HepG2 (cell line): ENCODE measurements around the gene OGA. TPM values are rescaled to one million over a fixed set of nuclear protein-coding genes. Genes with fewer than 3 reads are reported as not detected.

Experiments
- ATAC-seq: fragments of 200-7000 bp; cut with Tn5 transposase; 3 replicates; pipeline ENCODE4 v1.9.1; 2020; ENCODE audit warnings: mild to moderate bottlenecking, moderate library complexity
- BruUV-seq: library from RNA; stranded (reverse); fragments of 400-500 nt; replicated peaks from 2 replicates; lab custom pipeline; 2021; lab: Mats Ljungman, UMichigan
- CTCF ChIA-PET: fragments of 300-600 bp; formaldehyde crosslinking; extraction: SDS; loops from one replicate; lab custom pipeline; 2021; ENCODE audit warnings: low total read pairs, inconsistent platforms, low intra/inter-chr PET ratio; lab: Yijun Ruan, JAX
- POLR2A ChIA-PET: fragments of 350-600 bp; sonication (Branson Sonifier 250); formaldehyde crosslinking; loops from one replicate; lab custom pipeline; 2020; ENCODE audit warnings: antibody characterized with exemption, inconsistent platforms; lab: Yijun Ruan, JAX
- DNase-seq: peaks from one replicate; pipeline ENCODE4 v3.0.0-alpha.2; 2015; ENCODE audit warnings: low spot score
- FAIRE-seq: peaks from 3 replicates; lab custom pipeline; 2011; peaks lifted over from hg19 to GRCh38; lab: Jason Lieb, UNC
- H2AFZ ChIP-seq: one replicate; pipeline ENCODE4 v1.6.1; 2011; ENCODE audit warnings: low read length, inconsistent platforms
- H3K27ac ChIP-seq: fragments of 300-600 bp; 3 replicates; pipeline ENCODE4 v1.8.0; 2011; ENCODE audit warnings: mixed run types, mild to moderate bottlenecking, mixed read lengths, low read length, inconsistent platforms; ENCODE audit not compliant: insufficient read depth; ENCODE audit errors: extremely low read length
- H3K27me3 ChIP-seq, 2 experiments: fragments of 200-600 bp in 1 of 2; 2 replicates in 1 of 2; 3 replicates in 1 of 2; pipeline versions ENCODE4 v1.6.0 to v1.8.0; 2011; ENCODE audit warnings: low read length in 2 of 2, mild to moderate bottlenecking in 2 of 2, moderate library complexity in 2 of 2, inconsistent platforms in 1 of 2; ENCODE audit not compliant: insufficient read depth in 2 of 2, control insufficient read depth in 1 of 2
- H3K36me3 ChIP-seq, 2 experiments: fragments of 200-600 bp in 1 of 2; replicated peaks in 1 of 2; 2 replicates in 1 of 2; 3 replicates in 1 of 2; pipeline versions ENCODE4 v1.5.1 to v1.8.0; 2011; ENCODE audit warnings: low read length in 2 of 2, inconsistent platforms in 1 of 2; ENCODE audit not compliant: insufficient read depth in 2 of 2, control insufficient read depth in 1 of 2
- H3K4me1 ChIP-seq: 2 replicates; pipeline ENCODE4 v1.5.1; 2012; ENCODE audit warnings: low read length, inconsistent platforms; ENCODE audit not compliant: insufficient read depth
- H3K4me2 ChIP-seq: 2 replicates; pipeline ENCODE4 v1.6.0; 2011; ENCODE audit warnings: low read depth, low read length, inconsistent platforms
- H3K4me3 ChIP-seq, 3 experiments: fragments of 200-600 bp in 1 of 3; sonication (generic), shearing (Covaris generic) in 1 of 3; replicated peaks in 1 of 3; 2 replicates each; pipeline ENCODE4 v1.5.1; 2011 to 2016; ENCODE audit warnings: low read length in 3 of 3, inconsistent platforms in 2 of 3, low read depth in 2 of 3, mild to moderate bottlenecking in 2 of 3, control low read depth in 1 of 3, mixed read lengths in 1 of 3; ENCODE audit not compliant: insufficient read depth in 1 of 3
- H3K79me2 ChIP-seq: one replicate; pipeline ENCODE4 v1.6.1; 2011; ENCODE audit warnings: low read length, inconsistent platforms; ENCODE audit not compliant: insufficient read depth
- H3K9ac ChIP-seq: 2 replicates; pipeline ENCODE4 v1.6.0; 2011; ENCODE audit warnings: mild to moderate bottlenecking, low read depth, low read length, inconsistent platforms; ENCODE audit not compliant: insufficient read depth
- H3K9me3 ChIP-seq: 2 replicates; pipeline ENCODE4 v1.5.1; 2012; ENCODE audit warnings: mild to moderate bottlenecking, low read length
- H4K20me1 ChIP-seq: 2 replicates; pipeline ENCODE4 v1.6.0; 2011; ENCODE audit warnings: inconsistent platforms, mild to moderate bottlenecking, low read length, moderate library complexity; ENCODE audit not compliant: insufficient read depth
- FOSL2 ChIP-seq: sonication (generic); formaldehyde crosslinking; IDR thresholded peaks from 2 replicates; pipeline ENCODE4 v1.4.0; 2020; ENCODE audit warnings: missing genetic modification reagents
- GFI1 ChIP-seq: sonication (generic); formaldehyde crosslinking; IDR thresholded peaks from 2 replicates; pipeline ENCODE4 v1.5.0; 2020; ENCODE audit warnings: missing genetic modification reagents, mild to moderate bottlenecking, borderline replicate concordance
- GTF3A ChIP-seq: sonication (generic); formaldehyde crosslinking; conservative IDR thresholded peaks from 2 replicates; pipeline ENCODE4 v1.4.0; 2020; ENCODE audit warnings: mild to moderate bottlenecking, missing genetic modification reagents
- IKZF1 ChIP-seq: fragments of 450-650 bp; IDR thresholded peaks from 2 replicates; pipeline ENCODE4 v1.7.1; 2016
- PAX8 ChIP-seq: sonication (generic); formaldehyde crosslinking; IDR thresholded peaks from 2 replicates; pipeline ENCODE4 v1.8.0; 2022; ENCODE audit warnings: mild to moderate bottlenecking, missing genetic modification reagents, borderline replicate concordance
- PRMT3 ChIP-seq: sonication (generic); formaldehyde crosslinking; IDR thresholded peaks from 2 replicates; pipeline ENCODE4 v1.8.1; 2022; ENCODE audit warnings: low read depth, mild to moderate bottlenecking, moderate library complexity, missing genetic modification reagents, borderline replicate concordance
- SSRP1 ChIP-seq: IDR thresholded peaks from 2 replicates; pipeline ENCODE4 v1.6.1; 2016; ENCODE audit warnings: control low read depth
- ZIK1 ChIP-seq: sonication (generic); formaldehyde crosslinking; IDR thresholded peaks from 2 replicates; pipeline ENCODE4 v1.5.0; 2020; ENCODE audit warnings: mild to moderate bottlenecking, low read depth, missing genetic modification reagents, borderline replicate concordance
- ZNF101 ChIP-seq: sonication (generic); formaldehyde crosslinking; IDR thresholded peaks from 2 replicates; pipeline ENCODE4 v1.4.0; 2020; ENCODE audit warnings: mild to moderate bottlenecking, low read depth, missing genetic modification reagents, borderline replicate concordance
- ZNF501 ChIP-seq: sonication (generic); formaldehyde crosslinking; IDR thresholded peaks from 2 replicates; pipeline ENCODE4 v1.5.1; 2020; ENCODE audit warnings: mild to moderate bottlenecking, moderate library complexity, missing genetic modification reagents
- ZNF510 ChIP-seq: sonication (generic); formaldehyde crosslinking; IDR thresholded peaks from 2 replicates; pipeline ENCODE4 v1.4.0; 2020; ENCODE audit warnings: low read depth, mild to moderate bottlenecking, missing genetic modification reagents
- ZNF549 ChIP-seq: sonication (generic); formaldehyde crosslinking; IDR thresholded peaks from 2 replicates; pipeline ENCODE4 v1.5.0; 2020; ENCODE audit warnings: missing genetic modification reagents
- ZNF652 ChIP-seq: IDR thresholded peaks from 2 replicates; pipeline ENCODE4 v1.6.1; 2016; ENCODE audit warnings: low read depth, borderline replicate concordance
- WGBS: methylation state at CpG from one replicate; pipeline ENCODE4 v1.1.6; 2017; ENCODE audit warnings: low lambda C conversion rate; 5-methylcytosine and 5-hydroxymethylcytosine counted together
- in situ Hi-C: cut with HindIII; loops from 2 replicates; pipeline ENCODE4 v1.10.0; 2017; ENCODE audit warnings: low pct_unique_long_range_greater_than_20kb; ENCODE audit not compliant: extremely low pct_ligation_motif_present
- intact Hi-C: fragments of 100-400 bp; cut with micrococcal nuclease; formaldehyde crosslinking; loops from one replicate; pipeline ENCODE4 v1.10.0; 2022; ENCODE audit not compliant: unreplicated experiment
- polyA plus RNA-seq, 8 experiments: library from polyadenylated mRNA; depleted of rRNA in 3 of 8; stranded (reverse) in 7 of 8; unstranded in 1 of 8; fragments of >200 nt; fragmentation: Illumina TruSeq in 4 of 8; extraction: Trizol in 4 of 8; gene quantifications; 2 replicates each; pipeline versions ENCODE4 v1.2.1 to v1.2.3, GENCODE V29; 2011 to 2016; ENCODE audit warnings: low read depth in 4 of 8, missing spikeins in 1 of 8, mixed read lengths in 1 of 8; ENCODE audit not compliant: insufficient read depth in 1 of 8
- total RNA-seq, 5 experiments: library from RNA; depleted of rRNA; stranded (reverse); fragments of >200 nt; fragmentation: Illumina TruSeq; extraction: Trizol; gene quantifications; 2 replicates each; pipeline ENCODE4 v1.2.3, GENCODE V29; 2016; ENCODE audit warnings: low read depth in 1 of 5
- TF ChIP-seq, protein P1 (sequence below): sonication (generic); formaldehyde crosslinking; IDR thresholded peaks from 2 replicates; pipeline ENCODE4 v1.5.0; 2020; ENCODE audit warnings: mild to moderate bottlenecking, missing genetic modification reagents
- TF ChIP-seq, protein P2 (sequence below): sonication (generic); formaldehyde crosslinking; IDR thresholded peaks from 2 replicates; pipeline ENCODE4 v1.9.0; 2021; ENCODE audit warnings: missing genetic modification reagents, borderline replicate concordance
- TF ChIP-seq, protein P3 (sequence below): sonication (generic); formaldehyde crosslinking; IDR thresholded peaks from 2 replicates; pipeline ENCODE4 v1.8.0; 2022; ENCODE audit warnings: missing genetic modification reagents, mild to moderate bottlenecking, moderate library complexity, borderline replicate concordance

OGA gene
- total and polyA plus RNA-seq, 2 of the 13 experiments (the other 11 are each of a cell fraction or from before 2014, with no cell fraction given): 33.2 to 39.8 TPM

DNA sequence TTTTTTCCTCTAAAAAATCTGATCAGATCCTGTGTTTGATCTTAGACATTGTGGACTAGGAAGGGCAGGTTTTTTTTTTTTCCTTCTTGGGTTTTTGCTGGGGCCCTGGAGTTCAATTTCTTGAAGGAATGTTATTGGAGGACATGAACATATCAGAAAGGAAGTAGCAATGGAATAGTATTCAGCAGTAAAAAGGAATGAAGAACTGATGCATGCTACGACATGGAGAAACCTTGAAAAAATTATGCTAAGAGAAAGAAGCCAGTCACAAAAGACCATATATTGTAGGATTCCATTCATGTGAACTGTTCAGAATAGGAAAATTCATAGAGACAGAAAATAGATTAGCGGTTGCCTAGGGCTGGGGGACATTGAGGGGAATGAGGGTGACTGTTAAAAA, 76.3 kb downstream of the OGA start:
- BruUV-seq: no TSS peak

More for the DNA sequence above, 76.3 kb downstream of the OGA start:
- Histone ChIP-seq H3K4me2 (no peak overlapping the region), H2AFZ (no peak overlapping the region), H3K4me1 (peaks cover 12% of the 10 kb centered on the region), H3K79me2 (no peaks in the 10 kb centered on the region), H3K4me3 (no peak overlapping the region), H4K20me1 (no peaks in the 10 kb centered on the region), H3K9ac (no peak overlapping the region), H3K36me3 (no peaks in the 10 kb centered on the region), H3K9me3 (no peaks in the 10 kb centered on the region), H3K27ac (no peak overlapping the region), H3K27me3 (peaks cover 0 to 3% of the 10 kb centered on the region in 2 experiments; a peak in 1 of 5 replicates)
- 41% methylated on average over 2 of the region's 2 CpGs for WGBS
- POLR2A ChIA-PET: no interaction called here
- no peak for FAIRE-seq
- CTCF ChIA-PET: no interaction called here
- in situ Hi-C loops: no loop called here
- no peak for DNase-seq
- TF ChIP-seq, protein P1, sequence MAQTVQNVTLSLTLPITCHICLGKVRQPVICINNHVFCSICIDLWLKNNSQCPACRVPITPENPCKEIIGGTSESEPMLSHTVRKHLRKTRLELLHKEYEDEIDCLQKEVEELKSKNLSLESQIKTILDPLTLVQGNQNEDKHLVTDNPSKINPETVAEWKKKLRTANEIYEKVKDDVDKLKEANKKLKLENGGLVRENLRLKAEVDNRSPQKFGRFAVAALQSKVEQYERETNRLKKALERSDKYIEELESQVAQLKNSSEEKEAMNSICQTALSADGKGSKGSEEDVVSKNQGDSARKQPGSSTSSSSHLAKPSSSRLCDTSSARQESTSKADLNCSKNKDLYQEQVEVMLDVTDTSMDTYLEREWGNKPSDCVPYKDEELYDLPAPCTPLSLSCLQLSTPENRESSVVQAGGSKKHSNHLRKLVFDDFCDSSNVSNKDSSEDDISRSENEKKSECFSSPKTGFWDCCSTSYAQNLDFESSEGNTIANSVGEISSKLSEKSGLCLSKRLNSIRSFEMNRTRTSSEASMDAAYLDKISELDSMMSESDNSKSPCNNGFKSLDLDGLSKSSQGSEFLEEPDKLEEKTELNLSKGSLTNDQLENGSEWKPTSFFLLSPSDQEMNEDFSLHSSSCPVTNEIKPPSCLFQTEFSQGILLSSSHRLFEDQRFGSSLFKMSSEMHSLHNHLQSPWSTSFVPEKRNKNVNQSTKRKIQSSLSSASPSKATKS (CRISPR knock-in tag): no peak
- TF ChIP-seq, protein P2, sequence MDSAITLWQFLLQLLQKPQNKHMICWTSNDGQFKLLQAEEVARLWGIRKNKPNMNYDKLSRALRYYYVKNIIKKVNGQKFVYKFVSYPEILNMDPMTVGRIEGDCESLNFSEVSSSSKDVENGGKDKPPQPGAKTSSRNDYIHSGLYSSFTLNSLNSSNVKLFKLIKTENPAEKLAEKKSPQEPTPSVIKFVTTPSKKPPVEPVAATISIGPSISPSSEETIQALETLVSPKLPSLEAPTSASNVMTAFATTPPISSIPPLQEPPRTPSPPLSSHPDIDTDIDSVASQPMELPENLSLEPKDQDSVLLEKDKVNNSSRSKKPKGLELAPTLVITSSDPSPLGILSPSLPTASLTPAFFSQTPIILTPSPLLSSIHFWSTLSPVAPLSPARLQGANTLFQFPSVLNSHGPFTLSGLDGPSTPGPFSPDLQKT: no peak
- TF ChIP-seq GTF3A (CRISPR knock-in tag) (no peak), ZNF501 (no peak), ZIK1 (CRISPR knock-in tag) (no peak), FOSL2 (CRISPR knock-in tag) (no peak), ZNF652 (CRISPR knock-in tag) (no peak), ZNF510 (CRISPR knock-in tag) (no peak), SSRP1 (CRISPR knock-in tag) (no peak), PRMT3 (CRISPR knock-in tag) (no peak), ZNF101 (CRISPR knock-in tag) (no peak), GFI1 (CRISPR knock-in tag) (no peak), PAX8 (CRISPR knock-in tag) (no peak), ZNF549 (CRISPR knock-in tag) (no peak), IKZF1 (no peak)
- TF ChIP-seq, protein P3, sequence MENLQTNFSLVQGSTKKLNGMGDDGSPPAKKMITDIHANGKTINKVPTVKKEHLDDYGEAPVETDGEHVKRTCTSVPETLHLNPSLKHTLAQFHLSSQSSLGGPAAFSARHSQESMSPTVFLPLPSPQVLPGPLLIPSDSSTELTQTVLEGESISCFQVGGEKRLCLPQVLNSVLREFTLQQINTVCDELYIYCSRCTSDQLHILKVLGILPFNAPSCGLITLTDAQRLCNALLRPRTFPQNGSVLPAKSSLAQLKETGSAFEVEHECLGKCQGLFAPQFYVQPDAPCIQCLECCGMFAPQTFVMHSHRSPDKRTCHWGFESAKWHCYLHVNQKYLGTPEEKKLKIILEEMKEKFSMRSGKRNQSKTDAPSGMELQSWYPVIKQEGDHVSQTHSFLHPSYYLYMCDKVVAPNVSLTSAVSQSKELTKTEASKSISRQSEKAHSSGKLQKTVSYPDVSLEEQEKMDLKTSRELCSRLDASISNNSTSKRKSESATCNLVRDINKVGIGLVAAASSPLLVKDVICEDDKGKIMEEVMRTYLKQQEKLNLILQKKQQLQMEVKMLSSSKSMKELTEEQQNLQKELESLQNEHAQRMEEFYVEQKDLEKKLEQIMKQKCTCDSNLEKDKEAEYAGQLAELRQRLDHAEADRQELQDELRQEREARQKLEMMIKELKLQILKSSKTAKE (CRISPR knock-in tag): no peak
- ATAC-seq: no peak
- intact Hi-C loops: no loop called here
